HepG2 (cell line): Measurements from ENCODE around the gene RBFOX1. TPM values are rescaled to one million over a fixed set of nuclear protein-coding genes. Genes with fewer than 3 reads are reported as not detected.

Experiments
- ATAC-seq: fragments of 200-7000 bp; cut with Tn5 transposase; 3 replicates; pipeline ENCODE4 v1.9.1; 2020; ENCODE audit warnings: mild to moderate bottlenecking, moderate library complexity
- BruUV-seq: library from RNA; stranded (reverse); fragments of 400-500 nt; replicated peaks from 2 replicates; lab custom pipeline; 2021; lab: Mats Ljungman, UMichigan
- CTCF ChIA-PET: fragments of 300-600 bp; formaldehyde crosslinking; extraction: SDS; loops from one replicate; lab custom pipeline; 2021; ENCODE audit warnings: low total read pairs, inconsistent platforms, low intra/inter-chr PET ratio; lab: Yijun Ruan, JAX
- POLR2A ChIA-PET: fragments of 350-600 bp; sonication (Branson Sonifier 250); formaldehyde crosslinking; loops from one replicate; lab custom pipeline; 2020; ENCODE audit warnings: antibody characterized with exemption, inconsistent platforms; lab: Yijun Ruan, JAX
- DNase-seq: peaks from one replicate; pipeline ENCODE4 v3.0.0-alpha.2; 2015; ENCODE audit warnings: low spot score
- FAIRE-seq: peaks from 3 replicates; lab custom pipeline; 2011; peaks lifted over from hg19 to GRCh38; lab: Jason Lieb, UNC
- H2AFZ ChIP-seq: one replicate; pipeline ENCODE4 v1.6.1; 2011; ENCODE audit warnings: low read length, inconsistent platforms
- H3K27ac ChIP-seq: fragments of 300-600 bp; 3 replicates; pipeline ENCODE4 v1.8.0; 2011; ENCODE audit warnings: mixed run types, mild to moderate bottlenecking, mixed read lengths, low read length, inconsistent platforms; ENCODE audit not compliant: insufficient read depth; ENCODE audit errors: extremely low read length
- H3K27me3 ChIP-seq, 2 experiments: fragments of 200-600 bp in 1 of 2; 2 replicates in 1 of 2; 3 replicates in 1 of 2; pipeline versions ENCODE4 v1.6.0 to v1.8.0; 2011; ENCODE audit warnings: low read length in 2 of 2, mild to moderate bottlenecking in 2 of 2, moderate library complexity in 2 of 2, inconsistent platforms in 1 of 2; ENCODE audit not compliant: insufficient read depth in 2 of 2, control insufficient read depth in 1 of 2
- H3K36me3 ChIP-seq, 2 experiments: fragments of 200-600 bp in 1 of 2; replicated peaks in 1 of 2; 2 replicates in 1 of 2; 3 replicates in 1 of 2; pipeline versions ENCODE4 v1.5.1 to v1.8.0; 2011; ENCODE audit warnings: low read length in 2 of 2, inconsistent platforms in 1 of 2; ENCODE audit not compliant: insufficient read depth in 2 of 2, control insufficient read depth in 1 of 2
- H3K4me1 ChIP-seq: 2 replicates; pipeline ENCODE4 v1.5.1; 2012; ENCODE audit warnings: low read length, inconsistent platforms; ENCODE audit not compliant: insufficient read depth
- H3K4me2 ChIP-seq: 2 replicates; pipeline ENCODE4 v1.6.0; 2011; ENCODE audit warnings: low read depth, low read length, inconsistent platforms
- H3K4me3 ChIP-seq, 3 experiments: fragments of 200-600 bp in 1 of 3; sonication (generic), shearing (Covaris generic) in 1 of 3; replicated peaks in 1 of 3; 2 replicates each; pipeline ENCODE4 v1.5.1; 2011 to 2016; ENCODE audit warnings: low read length in 3 of 3, inconsistent platforms in 2 of 3, low read depth in 2 of 3, mild to moderate bottlenecking in 2 of 3, control low read depth in 1 of 3, mixed read lengths in 1 of 3; ENCODE audit not compliant: insufficient read depth in 1 of 3
- H3K79me2 ChIP-seq: one replicate; pipeline ENCODE4 v1.6.1; 2011; ENCODE audit warnings: low read length, inconsistent platforms; ENCODE audit not compliant: insufficient read depth
- H3K9ac ChIP-seq: 2 replicates; pipeline ENCODE4 v1.6.0; 2011; ENCODE audit warnings: mild to moderate bottlenecking, low read depth, low read length, inconsistent platforms; ENCODE audit not compliant: insufficient read depth
- H3K9me3 ChIP-seq: 2 replicates; pipeline ENCODE4 v1.5.1; 2012; ENCODE audit warnings: mild to moderate bottlenecking, low read length
- H4K20me1 ChIP-seq: 2 replicates; pipeline ENCODE4 v1.6.0; 2011; ENCODE audit warnings: inconsistent platforms, mild to moderate bottlenecking, low read length, moderate library complexity; ENCODE audit not compliant: insufficient read depth
- ARHGAP35 ChIP-seq: sonication (generic); formaldehyde crosslinking; IDR thresholded peaks from 2 replicates; pipeline ENCODE4 v1.9.0; 2022; ENCODE audit warnings: mild to moderate bottlenecking, inconsistent platforms, moderate library complexity, missing genetic modification reagents, borderline replicate concordance
- ATF7 ChIP-seq, 2 experiments: fragments of 450-650 bp in 1 of 2; sonication (generic) in 1 of 2; formaldehyde crosslinking in 1 of 2; IDR thresholded peaks; 2 replicates each; pipeline versions ENCODE4 v1.4.0 to v1.6.1; 2016 to 2020; ENCODE audit warnings: antibody characterized with exemption in 1 of 2, mild to moderate bottlenecking in 1 of 2, missing genetic modification reagents in 1 of 2
- CREB1 ChIP-seq, 2 experiments: fragments of 450-650 bp in 1 of 2; IDR thresholded peaks; 2 replicates each; pipeline ENCODE4 v1.6.1; 2016 to 2017; ENCODE audit warnings: control low read depth in 1 of 2, mild to moderate bottlenecking in 1 of 2, missing compliant biosample characterization in 1 of 2, missing genetic modification characterization in 1 of 2
- DR1 ChIP-seq: sonication (generic); formaldehyde crosslinking; IDR thresholded peaks from 2 replicates; pipeline ENCODE4 v1.8.0; 2021; ENCODE audit warnings: mild to moderate bottlenecking, missing genetic modification reagents, inconsistent platforms
- ETV6 ChIP-seq: sonication (generic); formaldehyde crosslinking; conservative IDR thresholded peaks from 2 replicates; pipeline ENCODE4 v1.4.0; 2020; ENCODE audit warnings: missing genetic modification reagents
- IRF2 ChIP-seq: IDR thresholded peaks from 2 replicates; pipeline ENCODE4 v1.6.1; 2018; ENCODE audit warnings: missing genetic modification reagents, missing compliant biosample characterization
- MAFK ChIP-seq, 2 experiments: IDR thresholded peaks in 1 of 2; conservative IDR thresholded peaks in 1 of 2; 2 replicates each; pipeline ENCODE4 v1.6.1; 2011; ENCODE audit warnings: improper control_type of control experiment in 2 of 2, low read length in 2 of 2
- NR2F6 ChIP-seq, 2 experiments: IDR thresholded peaks; 2 replicates each; pipeline ENCODE4 v1.6.1; 2016; ENCODE audit warnings: antibody characterized with exemption in 1 of 2, mild to moderate bottlenecking in 1 of 2
- SALL1 ChIP-seq: sonication (generic); formaldehyde crosslinking; IDR thresholded peaks from 2 replicates; pipeline ENCODE4 v1.8.0; 2022; ENCODE audit warnings: mild to moderate bottlenecking, missing genetic modification reagents
- TRIM22 ChIP-seq: fragments of 450-650 bp; IDR thresholded peaks from 2 replicates; pipeline ENCODE4 v1.6.1; 2017
- ZFAT ChIP-seq: sonication (generic); formaldehyde crosslinking; conservative IDR thresholded peaks from 2 replicates; pipeline ENCODE4 v1.8.1; 2023; ENCODE audit warnings: missing genetic modification reagents, inconsistent platforms
- ZMYM3 ChIP-seq: sonication (generic); formaldehyde crosslinking; IDR thresholded peaks from 2 replicates; pipeline ENCODE4 v1.5.1; 2020; ENCODE audit warnings: mild to moderate bottlenecking, missing genetic modification reagents
- ZNF33B ChIP-seq: sonication (generic); formaldehyde crosslinking; IDR thresholded peaks from 2 replicates; pipeline ENCODE4 v1.5.1; 2020; ENCODE audit warnings: mild to moderate bottlenecking, missing genetic modification reagents
- ZNF34 ChIP-seq: sonication (generic); formaldehyde crosslinking; IDR thresholded peaks from 2 replicates; pipeline ENCODE4 v1.4.0; 2020; ENCODE audit warnings: mild to moderate bottlenecking, missing genetic modification reagents, borderline replicate concordance
- ZNF350 ChIP-seq: sonication (generic); formaldehyde crosslinking; IDR thresholded peaks from 2 replicates; pipeline ENCODE4 v1.4.0; 2020; ENCODE audit warnings: mild to moderate bottlenecking, low read depth, missing genetic modification reagents, borderline replicate concordance
- ZNF549 ChIP-seq: sonication (generic); formaldehyde crosslinking; IDR thresholded peaks from 2 replicates; pipeline ENCODE4 v1.5.0; 2020; ENCODE audit warnings: missing genetic modification reagents
- ZNF720 ChIP-seq: sonication (generic); formaldehyde crosslinking; IDR thresholded peaks from 2 replicates; pipeline ENCODE4 v1.4.0; 2020; ENCODE audit warnings: missing genetic modification reagents
- WGBS: methylation state at CpG from one replicate; pipeline ENCODE4 v1.1.6; 2017; ENCODE audit warnings: low lambda C conversion rate; 5-methylcytosine and 5-hydroxymethylcytosine counted together
- in situ Hi-C: cut with HindIII; loops from 2 replicates; pipeline ENCODE4 v1.10.0; 2017; ENCODE audit warnings: low pct_unique_long_range_greater_than_20kb; ENCODE audit not compliant: extremely low pct_ligation_motif_present
- intact Hi-C: fragments of 100-400 bp; cut with micrococcal nuclease; formaldehyde crosslinking; loops from one replicate; pipeline ENCODE4 v1.10.0; 2022; ENCODE audit not compliant: unreplicated experiment
- polyA plus RNA-seq, 8 experiments: library from polyadenylated mRNA; depleted of rRNA in 3 of 8; stranded (reverse) in 7 of 8; unstranded in 1 of 8; fragments of >200 nt; fragmentation: Illumina TruSeq in 4 of 8; extraction: Trizol in 4 of 8; gene quantifications; 2 replicates each; pipeline versions ENCODE4 v1.2.1 to v1.2.3, GENCODE V29; 2011 to 2016; ENCODE audit warnings: low read depth in 4 of 8, missing spikeins in 1 of 8, mixed read lengths in 1 of 8; ENCODE audit not compliant: insufficient read depth in 1 of 8
- total RNA-seq, 5 experiments: library from RNA; depleted of rRNA; stranded (reverse); fragments of >200 nt; fragmentation: Illumina TruSeq; extraction: Trizol; gene quantifications; 2 replicates each; pipeline ENCODE4 v1.2.3, GENCODE V29; 2016; ENCODE audit warnings: low read depth in 1 of 5

Gene RBFOX1
- total and polyA plus RNA-seq, 2 of the 13 experiments (the other 11 are each of a cell fraction or from before 2014, with no cell fraction given) = not detected

GRCh38 chr16:7285520-7285919, 47.1 kb upstream of the RBFOX1 start:
- 2% methylated on average over 2 of the region's 2 CpGs for WGBS
- DNase-seq (no peak), ATAC-seq (no peak), FAIRE-seq (no peak)
- ChIA-PET POLR2A (no interaction called here), CTCF (no interaction called here)
- Histone ChIP-seq H3K4me2 (no peak overlapping the region), H3K27me3 (no peaks in the 10 kb centered on the region), H3K4me3 (no peak overlapping the region), H3K79me2 (no peaks in the 10 kb centered on the region), H3K9ac (no peak overlapping the region), H3K4me1 (no peaks in the 10 kb centered on the region), H3K9me3 (peaks cover 6% of the 10 kb centered on the region), H4K20me1 (no peaks in the 10 kb centered on the region), H3K27ac (no peak overlapping the region), H3K36me3 (no peaks in the 10 kb centered on the region), H2AFZ (no peak overlapping the region)
- intact Hi-C loops (no loop called here), in situ Hi-C loops (no loop called here)
- BruUV-seq = no TSS peak
- TF ChIP-seq ZNF33B (no peak), ETV6 (no peak), ZFAT (no peak), ZNF549 (CRISPR knock-in tag) (no peak), ARHGAP35 (CRISPR knock-in tag) (no peak), MAFK (conservative IDR thresholded peaks at IDR 0.05 in 1 of 2, IDR thresholded peaks at IDR 0.05 in 1 of 2; ENCODE audit: low read length in 2 of 2) (no peak), ZMYM3 (no peak), IRF2 (CRISPR knock-in tag) (no peak), SALL1 (CRISPR knock-in tag) (no peak), DR1 (no peak), ZNF34 (CRISPR knock-in tag) (no peak), ZNF720 (CRISPR knock-in tag) (no peak)

- Histone ChIP-seq H3K9me3 (peaks cover 6% of the 10 kb centered on the region), H3K4me2 (no peak overlapping the region), H3K27ac (no peak overlapping the region), H3K4me1 (no peaks in the 10 kb centered on the region), H2AFZ (no peak overlapping the region), H3K36me3 (no peaks in the 10 kb centered on the region), H3K4me3 (no peak overlapping the region), H3K9ac (no peak overlapping the region), H3K27me3 (no peaks in the 10 kb centered on the region), H3K79me2 (no peaks in the 10 kb centered on the region), H4K20me1 (no peaks in the 10 kb centered on the region)
- in situ Hi-C loops (no loop called here), intact Hi-C loops (no loop called here)
- no peak for DNase-seq
- POLR2A ChIA-PET = no interaction called here
- no peak for TF ChIP-seq ZNF350 (CRISPR knock-in tag)
- 0 out of 2 replicates have a peak, but pooled peaks have one; percentile 76 for TF ChIP-seq TRIM22
- TF ChIP-seq NR2F6 (IDR thresholded peaks at IDR 0.05) = no peak
- TF ChIP-seq NR2F6 (CRISPR knock-in tag; IDR thresholded peaks at IDR 0.05) = no peak
- peak; percentile 98 for TF ChIP-seq CREB1 (IDR thresholded peaks at IDR 0.05)
- no peak for TF ChIP-seq CREB1 (CRISPR knock-in tag; IDR thresholded peaks at IDR 0.05)
- TF ChIP-seq ATF7 (IDR thresholded peaks at IDR 0.05) = peak; percentile 44; the same call in 1 of the 2 replicates
- TF ChIP-seq ATF7 (CRISPR knock-in tag; IDR thresholded peaks at IDR 0.05) = no peak
- WGBS = 17% methylated on average over 3 of the region's 3 CpGs
- FAIRE-seq = no peak
- ATAC-seq = no peak
- CTCF ChIA-PET = no interaction called here
- BruUV-seq = no TSS peak
These were observed 43.3 kb upstream of the RBFOX1 start for GRCh38 chr16:7289299-7289698.
